ENCODE measurements around the gene DGKB. TPM values are rescaled to one million over a fixed set of nuclear protein-coding genes. Genes with fewer than 3 reads are reported as not detected.

DGKB gene
- total RNA-seq, 4 donors from 2014 or later = 4.4 to 33.1 (median 9.3) TPM

DNA sequence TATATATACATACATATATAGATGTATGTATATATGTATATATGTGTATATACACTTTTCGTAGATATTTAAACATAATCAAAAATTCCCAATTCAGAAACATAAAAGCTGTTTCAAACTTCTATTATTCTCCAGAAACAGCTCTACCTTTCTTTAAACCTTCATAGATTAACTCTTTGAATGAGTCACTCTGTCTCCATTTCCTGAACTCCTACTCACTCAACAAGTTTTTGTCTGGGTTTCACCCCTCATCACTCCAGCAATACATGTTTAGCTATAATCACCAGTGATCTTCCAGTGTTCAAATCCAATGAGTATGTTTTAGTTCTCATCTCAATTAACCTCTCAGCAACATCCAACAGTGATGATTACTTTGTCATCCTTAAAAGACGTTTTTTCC, 9.6 kb downstream of the DGKB start:
- Histone ChIP-seq H3K4me3 (no peak overlapping the region), H3K4me1 (no peaks in the 10 kb centered on the region), H3K9me3 (no peaks in the 10 kb centered on the region), H3K36me3 (peaks cover 0 to 3% of the 10 kb centered on the region in 2 donors), H3K27ac (no peak overlapping the region), H3K27me3 (no peaks in the 10 kb centered on the region)
- intact Hi-C loops (cut with DNase I; ENCODE audit: low total_unique reads) = no loop called here
- no peak for DNase-seq
- no peak for TF ChIP-seq POLR2A (IDR thresholded peaks at IDR 0.05)
- TF ChIP-seq, protein P1, sequence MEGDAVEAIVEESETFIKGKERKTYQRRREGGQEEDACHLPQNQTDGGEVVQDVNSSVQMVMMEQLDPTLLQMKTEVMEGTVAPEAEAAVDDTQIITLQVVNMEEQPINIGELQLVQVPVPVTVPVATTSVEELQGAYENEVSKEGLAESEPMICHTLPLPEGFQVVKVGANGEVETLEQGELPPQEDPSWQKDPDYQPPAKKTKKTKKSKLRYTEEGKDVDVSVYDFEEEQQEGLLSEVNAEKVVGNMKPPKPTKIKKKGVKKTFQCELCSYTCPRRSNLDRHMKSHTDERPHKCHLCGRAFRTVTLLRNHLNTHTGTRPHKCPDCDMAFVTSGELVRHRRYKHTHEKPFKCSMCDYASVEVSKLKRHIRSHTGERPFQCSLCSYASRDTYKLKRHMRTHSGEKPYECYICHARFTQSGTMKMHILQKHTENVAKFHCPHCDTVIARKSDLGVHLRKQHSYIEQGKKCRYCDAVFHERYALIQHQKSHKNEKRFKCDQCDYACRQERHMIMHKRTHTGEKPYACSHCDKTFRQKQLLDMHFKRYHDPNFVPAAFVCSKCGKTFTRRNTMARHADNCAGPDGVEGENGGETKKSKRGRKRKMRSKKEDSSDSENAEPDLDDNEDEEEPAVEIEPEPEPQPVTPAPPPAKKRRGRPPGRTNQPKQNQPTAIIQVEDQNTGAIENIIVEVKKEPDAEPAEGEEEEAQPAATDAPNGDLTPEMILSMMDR (IDR thresholded peaks at IDR 0.05) = no peak

DNA sequence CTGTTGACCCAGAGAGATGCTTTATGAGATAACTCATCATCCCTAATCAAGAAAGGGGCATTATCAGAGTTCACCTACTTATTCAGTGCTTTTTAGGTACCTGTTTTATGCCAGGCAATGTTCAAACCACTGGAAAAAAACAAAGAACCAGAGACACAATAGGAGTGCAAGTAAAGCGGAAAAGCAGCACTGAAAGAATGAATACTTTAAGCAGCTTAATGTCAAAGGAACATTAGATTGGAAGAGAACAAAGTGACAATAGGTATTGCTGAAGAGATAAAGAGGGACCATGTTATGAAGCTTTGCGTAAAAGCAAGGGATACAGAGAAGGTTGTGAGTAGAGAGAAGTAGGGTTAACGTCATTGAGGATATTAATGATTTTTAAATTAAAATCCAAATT, 11.3 kb downstream of the DGKB start:
- Histone ChIP-seq H3K4me3 (no peak overlapping the region), H3K9me3 (no peaks in the 10 kb centered on the region), H3K4me1 (no peaks in the 10 kb centered on the region), H3K27me3 (no peaks in the 10 kb centered on the region), H3K36me3 (peaks cover 0 to 3% of the 10 kb centered on the region in 2 donors), H3K27ac (no peak overlapping the region)
- DNase-seq = no peak
- intact Hi-C loops (cut with DNase I; ENCODE audit: low total_unique reads) = no loop called here
- TF ChIP-seq, protein P1 (IDR thresholded peaks at IDR 0.05) = no peak
- TF ChIP-seq POLR2A (IDR thresholded peaks at IDR 0.05) = no peak

DNA sequence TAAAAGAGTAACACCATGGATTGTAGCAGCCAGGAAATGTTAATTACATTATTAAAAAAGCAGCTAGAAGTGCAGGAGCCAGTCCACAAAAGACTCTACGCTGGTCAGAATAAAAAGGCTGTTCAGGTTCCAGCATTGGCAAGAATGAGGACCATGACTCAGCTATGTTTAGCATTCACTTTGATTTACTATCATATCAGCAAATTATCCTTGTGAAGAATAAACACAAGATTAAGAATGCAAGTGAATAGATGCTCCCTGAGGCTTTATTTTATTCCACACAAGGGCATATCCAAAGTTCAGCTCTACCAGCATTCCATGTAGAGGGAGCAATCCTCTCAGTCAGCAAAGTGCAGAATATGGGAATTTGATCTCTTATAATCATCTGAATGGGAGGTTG, 13.6 kb downstream of the DGKB start:
- H3K4me3 ChIP-seq = no peak overlapping the region
- H3K9me3 ChIP-seq = no peaks in the 10 kb centered on the region
- no peaks in the 10 kb centered on the region for H3K4me1 ChIP-seq
- intact Hi-C loops (cut with DNase I; ENCODE audit: low total_unique reads) = no loop called here
- no peak for TF ChIP-seq POLR2A (IDR thresholded peaks at IDR 0.05)
- TF ChIP-seq, protein P1 (IDR thresholded peaks at IDR 0.05) = no peak
- H3K27me3 ChIP-seq = no peaks in the 10 kb centered on the region
- DNase-seq = no peak
- peaks cover 0 to 3% of the 10 kb centered on the region in 2 donors for H3K36me3 ChIP-seq
- H3K27ac ChIP-seq = no peak overlapping the region

DNA sequence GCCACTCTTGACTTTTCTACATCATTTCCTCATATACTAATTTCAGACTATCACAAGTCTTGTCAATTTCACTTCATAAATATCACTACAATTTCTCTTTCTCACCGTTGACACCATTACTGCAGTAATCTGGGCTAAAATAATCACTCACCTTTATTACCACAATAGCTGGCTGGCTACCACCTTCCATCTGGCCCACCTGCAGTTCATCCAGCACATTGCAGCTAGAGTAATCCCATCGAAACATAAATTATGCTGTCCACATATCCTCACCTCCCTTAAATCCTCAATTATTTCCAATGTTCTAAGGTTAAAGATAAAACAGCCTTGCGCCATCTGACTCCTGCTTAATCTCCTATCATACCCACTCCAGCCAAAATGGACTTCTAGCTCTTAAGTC, 16.0 kb downstream of the DGKB start:
- Histone ChIP-seq H3K4me3 (no peak overlapping the region), H3K9me3 (no peaks in the 10 kb centered on the region), H3K36me3 (peaks cover 0 to 3% of the 10 kb centered on the region in 2 donors), H3K27me3 (no peaks in the 10 kb centered on the region), H3K27ac (no peak overlapping the region), H3K4me1 (no peaks in the 10 kb centered on the region)
- intact Hi-C loops (cut with DNase I; ENCODE audit: low total_unique reads) = no loop called here
- no peak for TF ChIP-seq POLR2A (IDR thresholded peaks at IDR 0.05)
- TF ChIP-seq, protein P1 (IDR thresholded peaks at IDR 0.05) = no peak
- DNase-seq = no peak

DNA sequence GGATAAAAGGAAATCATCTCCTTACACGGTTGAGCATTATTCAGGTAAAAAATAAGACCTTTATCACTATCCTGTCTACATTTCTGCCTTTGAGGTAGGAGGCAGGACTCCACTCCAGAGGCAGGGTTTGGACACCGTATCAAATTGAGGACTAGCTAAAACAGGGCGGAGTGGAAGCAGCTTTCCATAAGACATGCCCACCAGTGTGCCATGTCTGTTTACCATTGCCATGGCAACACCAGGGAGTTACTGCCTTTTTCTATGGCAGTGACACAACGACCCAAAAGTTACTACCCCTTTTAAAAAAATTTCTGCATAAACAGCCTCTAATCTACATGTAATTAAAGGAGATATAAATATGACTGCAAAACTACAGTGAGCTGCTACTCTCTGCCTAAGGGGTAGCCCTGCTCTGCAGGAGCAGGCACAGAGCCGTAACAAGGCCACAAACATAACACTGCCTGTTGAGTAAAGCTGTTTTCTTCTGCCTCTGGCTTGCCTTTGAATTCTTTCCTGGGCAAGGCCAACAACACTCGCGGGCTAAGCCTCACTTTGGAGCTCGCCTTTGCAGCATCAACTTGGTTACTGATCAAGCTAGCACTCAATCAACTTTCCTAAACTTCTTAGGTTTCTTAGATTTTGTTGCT, 26.5 kb downstream of the DGKB start:
- H3K9me3 ChIP-seq = no peaks in the 10 kb centered on the region
- intact Hi-C loops (cut with DNase I; ENCODE audit: low total_unique reads) = no loop called here
- no peaks in the 10 kb centered on the region for H3K27me3 ChIP-seq
- no peaks in the 10 kb centered on the region for H3K36me3 ChIP-seq
- H3K4me3 ChIP-seq = no peak overlapping the region
- no peak for DNase-seq
- no peak for TF ChIP-seq POLR2A (IDR thresholded peaks at IDR 0.05)
- TF ChIP-seq, protein P1 (IDR thresholded peaks at IDR 0.05) = no peak
- no peaks in the 10 kb centered on the region for H3K4me1 ChIP-seq
- H3K27ac ChIP-seq = no peak overlapping the region
